HepG2 (cell line): Measurements from ENCODE around the gene MKNK1. TPM values are rescaled to one million over a fixed set of nuclear protein-coding genes. Genes with fewer than 3 reads are reported as not detected.
A peak's percentile ranks its signal among the peaks of the same experiment; 100 is the strongest.

Source experiments
- CBFB ChIP-seq: sonication (generic); formaldehyde crosslinking; IDR thresholded peaks from 2 replicates; pipeline ENCODE4 v1.4.0; 2020; ENCODE audit warnings: missing genetic modification reagents
- DR1 ChIP-seq: sonication (generic); formaldehyde crosslinking; IDR thresholded peaks from 2 replicates; pipeline ENCODE4 v1.8.0; 2021; ENCODE audit warnings: mild to moderate bottlenecking, missing genetic modification reagents, inconsistent platforms
- FOXC1 ChIP-seq: sonication (generic); formaldehyde crosslinking; IDR thresholded peaks from 2 replicates; pipeline ENCODE4 v1.8.0; 2022; ENCODE audit warnings: mild to moderate bottlenecking, missing genetic modification reagents, borderline replicate concordance
- KLF11 ChIP-seq: IDR thresholded peaks from 2 replicates; pipeline ENCODE4 v1.6.1; 2016; ENCODE audit warnings: missing compliant biosample characterization
- KMT2B ChIP-seq: IDR thresholded peaks from 2 replicates; pipeline ENCODE4 v1.6.1; 2016; ENCODE audit warnings: missing genetic modification reagents, missing compliant biosample characterization
- MAF1 ChIP-seq: sonication (generic); formaldehyde crosslinking; IDR thresholded peaks from 2 replicates; pipeline ENCODE4 v1.5.0; 2020; ENCODE audit warnings: missing genetic modification reagents, borderline replicate concordance
- NFKB2 ChIP-seq: sonication (generic); formaldehyde crosslinking; IDR thresholded peaks from 2 replicates; pipeline ENCODE4 v1.4.0; 2020; ENCODE audit warnings: missing genetic modification reagents, borderline replicate concordance
- PHF8 ChIP-seq: sonication (generic); formaldehyde crosslinking; IDR thresholded peaks from 2 replicates; pipeline ENCODE4 v1.5.0; 2020; ENCODE audit warnings: missing genetic modification reagents
- RFXAP ChIP-seq: sonication (generic); formaldehyde crosslinking; IDR thresholded peaks from 2 replicates; pipeline ENCODE4 v1.4.0; 2020; ENCODE audit warnings: missing genetic modification reagents, borderline replicate concordance
- YEATS2 ChIP-seq: sonication (generic); formaldehyde crosslinking; IDR thresholded peaks from 2 replicates; pipeline ENCODE4 v1.4.0; 2020; ENCODE audit warnings: missing genetic modification reagents, borderline replicate concordance
- ZEB1 ChIP-seq: IDR thresholded peaks from 2 replicates; pipeline ENCODE4 v1.6.1; 2012; ENCODE audit warnings: mild to moderate bottlenecking, low read depth, inconsistent platforms; ENCODE audit not compliant: insufficient replicate concordance
- ZNF121 ChIP-seq: sonication (generic); formaldehyde crosslinking; IDR thresholded peaks from 2 replicates; pipeline ENCODE4 v1.5.0; 2020; ENCODE audit warnings: mild to moderate bottlenecking, missing genetic modification reagents
- ZNF441 ChIP-seq: sonication (generic); formaldehyde crosslinking; IDR thresholded peaks from 2 replicates; pipeline ENCODE4 v1.7.0; 2021; ENCODE audit warnings: missing genetic modification reagents, borderline replicate concordance
- polyA plus RNA-seq, 8 experiments: library from polyadenylated mRNA; depleted of rRNA in 3 of 8; stranded (reverse) in 7 of 8; unstranded in 1 of 8; fragments of >200 nt; fragmentation: Illumina TruSeq in 4 of 8; extraction: Trizol in 4 of 8; gene quantifications; 2 replicates each; pipeline versions ENCODE4 v1.2.1 to v1.2.3, GENCODE V29; 2011 to 2016; ENCODE audit warnings: low read depth in 4 of 8, missing spikeins in 1 of 8, mixed read lengths in 1 of 8; ENCODE audit not compliant: insufficient read depth in 1 of 8
- total RNA-seq, 5 experiments: library from RNA; depleted of rRNA; stranded (reverse); fragments of >200 nt; fragmentation: Illumina TruSeq; extraction: Trizol; gene quantifications; 2 replicates each; pipeline ENCODE4 v1.2.3, GENCODE V29; 2016; ENCODE audit warnings: low read depth in 1 of 5
- TF ChIP-seq, protein P1 (sequence below): sonication (generic); formaldehyde crosslinking; IDR thresholded peaks from 2 replicates; pipeline ENCODE4 v1.9.0; 2021; ENCODE audit warnings: missing genetic modification reagents, mild to moderate bottlenecking, borderline replicate concordance
- TF ChIP-seq, protein P2 (sequence below): sonication (generic); formaldehyde crosslinking; IDR thresholded peaks from 2 replicates; pipeline ENCODE4 v1.4.0; 2020; ENCODE audit warnings: low read depth, mild to moderate bottlenecking, missing genetic modification reagents
- TF ChIP-seq, protein P3 (sequence below): sonication (generic); formaldehyde crosslinking; IDR thresholded peaks from 2 replicates; pipeline ENCODE4 v1.5.0; 2020; ENCODE audit warnings: mild to moderate bottlenecking, missing genetic modification reagents, borderline replicate concordance
- TF ChIP-seq, protein P4 (sequence below): sonication (generic); formaldehyde crosslinking; IDR thresholded peaks from 2 replicates; pipeline ENCODE4 v1.5.0; 2020; ENCODE audit warnings: missing genetic modification reagents, mild to moderate bottlenecking, borderline replicate concordance
- TF ChIP-seq, protein P5 (sequence below): sonication (generic); formaldehyde crosslinking; IDR thresholded peaks from 2 replicates; pipeline ENCODE4 v1.8.1; 2022; ENCODE audit warnings: mild to moderate bottlenecking, missing genetic modification reagents

MKNK1 gene
- total and polyA plus RNA-seq, 2 of the 13 experiments (the other 11 are each of a cell fraction or from before 2014, with no cell fraction given): 18.5 to 24.1 TPM

DNA sequence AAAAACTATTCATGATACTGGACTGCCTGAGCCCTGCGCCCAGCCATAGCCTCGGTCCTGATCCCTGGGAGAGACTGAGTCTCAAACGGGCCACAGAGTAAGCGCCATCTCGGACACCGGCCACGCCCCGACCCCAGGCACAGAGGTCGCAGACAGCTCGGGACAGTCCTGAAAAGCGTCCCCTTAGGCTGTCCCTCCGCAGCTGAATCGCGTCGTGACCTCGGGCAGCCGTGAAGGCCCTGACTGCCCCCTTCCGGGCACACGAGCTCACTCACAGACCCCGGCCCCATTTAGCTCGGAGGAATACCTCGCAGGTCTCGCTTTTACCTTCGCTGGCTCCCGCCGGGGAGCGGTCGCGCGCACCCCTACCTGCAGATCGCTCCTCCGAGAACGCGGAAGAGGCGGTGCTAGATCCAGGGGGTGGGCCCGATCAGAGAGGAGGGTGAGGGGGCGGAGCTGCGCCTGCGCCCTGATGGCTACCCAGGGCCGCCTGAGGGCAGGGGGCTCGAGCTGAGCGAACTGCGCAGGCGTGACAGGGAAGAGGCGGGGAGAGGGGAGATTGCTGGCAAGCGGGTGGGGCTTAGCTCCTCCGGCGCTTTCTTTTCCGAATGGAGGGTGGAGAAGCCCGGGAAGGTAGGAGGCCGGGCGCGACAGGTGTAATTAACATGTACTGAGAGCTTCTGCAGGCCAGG lies at the start of gene MKNK1 (continued):
- TF ChIP-seq CBFB (CRISPR knock-in tag) (peak; percentile 31; the same call in 1 of the 2 replicates), RFXAP (CRISPR knock-in tag) (peak; percentile 73; the same call in 1 of the 2 replicates), FOXC1 (CRISPR knock-in tag) (peak; percentile 76; the same call in 1 of the 2 replicates), NFKB2 (CRISPR knock-in tag) (peak; percentile 65; the same call in 1 of the 2 replicates), YEATS2 (CRISPR knock-in tag) (peak; percentile 74; the same call in 1 of the 2 replicates), PHF8 (peak; percentile 95), KLF11 (CRISPR knock-in tag) (peak; percentile 73; the same call in 1 of the 2 replicates), ZNF441 (no peak), MAF1 (CRISPR knock-in tag) (peak; percentile 74; the same call in 1 of the 2 replicates), KMT2B (CRISPR knock-in tag) (peak; percentile 83), ZEB1 (peak; percentile 94), DR1 (peak; percentile 67), ZNF121 (CRISPR knock-in tag) (peak; percentile 86)
- TF ChIP-seq, protein P1, sequence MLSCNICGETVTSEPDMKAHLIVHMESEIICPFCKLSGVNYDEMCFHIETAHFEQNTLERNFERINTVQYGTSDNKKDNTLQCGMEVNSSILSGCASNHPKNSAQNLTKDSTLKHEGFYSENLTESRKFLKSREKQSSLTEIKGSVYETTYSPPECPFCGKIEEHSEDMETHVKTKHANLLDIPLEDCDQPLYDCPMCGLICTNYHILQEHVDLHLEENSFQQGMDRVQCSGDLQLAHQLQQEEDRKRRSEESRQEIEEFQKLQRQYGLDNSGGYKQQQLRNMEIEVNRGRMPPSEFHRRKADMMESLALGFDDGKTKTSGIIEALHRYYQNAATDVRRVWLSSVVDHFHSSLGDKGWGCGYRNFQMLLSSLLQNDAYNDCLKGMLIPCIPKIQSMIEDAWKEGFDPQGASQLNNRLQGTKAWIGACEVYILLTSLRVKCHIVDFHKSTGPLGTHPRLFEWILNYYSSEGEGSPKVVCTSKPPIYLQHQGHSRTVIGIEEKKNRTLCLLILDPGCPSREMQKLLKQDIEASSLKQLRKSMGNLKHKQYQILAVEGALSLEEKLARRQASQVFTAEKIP: no peak
- TF ChIP-seq, protein P2, sequence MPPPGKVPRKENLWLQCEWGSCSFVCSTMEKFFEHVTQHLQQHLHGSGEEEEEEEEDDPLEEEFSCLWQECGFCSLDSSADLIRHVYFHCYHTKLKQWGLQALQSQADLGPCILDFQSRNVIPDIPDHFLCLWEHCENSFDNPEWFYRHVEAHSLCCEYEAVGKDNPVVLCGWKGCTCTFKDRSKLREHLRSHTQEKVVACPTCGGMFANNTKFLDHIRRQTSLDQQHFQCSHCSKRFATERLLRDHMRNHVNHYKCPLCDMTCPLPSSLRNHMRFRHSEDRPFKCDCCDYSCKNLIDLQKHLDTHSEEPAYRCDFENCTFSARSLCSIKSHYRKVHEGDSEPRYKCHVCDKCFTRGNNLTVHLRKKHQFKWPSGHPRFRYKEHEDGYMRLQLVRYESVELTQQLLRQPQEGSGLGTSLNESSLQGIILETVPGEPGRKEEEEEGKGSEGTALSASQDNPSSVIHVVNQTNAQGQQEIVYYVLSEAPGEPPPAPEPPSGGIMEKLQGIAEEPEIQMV: 0 out of 2 replicates have a peak, but pooled peaks have one; percentile 52
- TF ChIP-seq, protein P3, sequence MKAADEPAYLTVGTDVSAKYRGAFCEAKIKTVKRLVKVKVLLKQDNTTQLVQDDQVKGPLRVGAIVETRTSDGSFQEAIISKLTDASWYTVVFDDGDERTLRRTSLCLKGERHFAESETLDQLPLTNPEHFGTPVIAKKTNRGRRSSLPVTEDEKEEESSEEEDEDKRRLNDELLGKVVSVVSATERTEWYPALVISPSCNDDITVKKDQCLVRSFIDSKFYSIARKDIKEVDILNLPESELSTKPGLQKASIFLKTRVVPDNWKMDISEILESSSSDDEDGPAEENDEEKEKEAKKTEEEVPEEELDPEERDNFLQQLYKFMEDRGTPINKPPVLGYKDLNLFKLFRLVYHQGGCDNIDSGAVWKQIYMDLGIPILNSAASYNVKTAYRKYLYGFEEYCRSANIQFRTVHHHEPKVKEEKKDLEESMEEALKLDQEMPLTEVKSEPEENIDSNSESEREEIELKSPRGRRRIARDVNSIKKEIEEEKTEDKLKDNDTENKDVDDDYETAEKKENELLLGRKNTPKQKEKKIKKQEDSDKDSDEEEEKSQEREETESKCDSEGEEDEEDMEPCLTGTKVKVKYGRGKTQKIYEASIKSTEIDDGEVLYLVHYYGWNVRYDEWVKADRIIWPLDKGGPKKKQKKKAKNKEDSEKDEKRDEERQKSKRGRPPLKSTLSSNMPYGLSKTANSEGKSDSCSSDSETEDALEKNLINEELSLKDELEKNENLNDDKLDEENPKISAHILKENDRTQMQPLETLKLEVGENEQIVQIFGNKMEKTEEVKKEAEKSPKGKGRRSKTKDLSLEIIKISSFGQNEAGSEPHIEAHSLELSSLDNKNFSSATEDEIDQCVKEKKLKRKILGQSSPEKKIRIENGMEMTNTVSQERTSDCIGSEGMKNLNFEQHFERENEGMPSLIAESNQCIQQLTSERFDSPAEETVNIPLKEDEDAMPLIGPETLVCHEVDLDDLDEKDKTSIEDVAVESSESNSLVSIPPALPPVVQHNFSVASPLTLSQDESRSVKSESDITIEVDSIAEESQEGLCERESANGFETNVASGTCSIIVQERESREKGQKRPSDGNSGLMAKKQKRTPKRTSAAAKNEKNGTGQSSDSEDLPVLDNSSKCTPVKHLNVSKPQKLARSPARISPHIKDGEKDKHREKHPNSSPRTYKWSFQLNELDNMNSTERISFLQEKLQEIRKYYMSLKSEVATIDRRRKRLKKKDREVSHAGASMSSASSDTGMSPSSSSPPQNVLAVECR (CRISPR knock-in tag): peak; percentile 91
- TF ChIP-seq, protein P4, sequence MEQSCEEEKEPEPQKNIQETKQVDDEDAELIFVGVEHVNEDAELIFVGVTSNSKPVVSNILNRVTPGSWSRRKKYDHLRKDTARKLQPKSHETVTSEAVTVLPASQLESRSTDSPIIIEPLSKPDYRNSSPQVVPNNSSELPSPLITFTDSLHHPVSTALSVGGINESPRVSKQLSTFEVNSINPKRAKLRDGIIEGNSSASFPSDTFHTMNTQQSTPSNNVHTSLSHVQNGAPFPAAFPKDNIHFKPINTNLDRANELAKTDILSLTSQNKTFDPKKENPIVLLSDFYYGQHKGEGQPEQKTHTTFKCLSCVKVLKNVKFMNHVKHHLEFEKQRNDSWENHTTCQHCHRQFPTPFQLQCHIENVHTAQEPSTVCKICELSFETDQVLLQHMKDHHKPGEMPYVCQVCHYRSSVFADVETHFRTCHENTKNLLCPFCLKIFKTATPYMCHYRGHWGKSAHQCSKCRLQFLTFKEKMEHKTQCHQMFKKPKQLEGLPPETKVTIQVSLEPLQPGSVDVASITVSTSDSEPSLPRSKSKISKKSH (CRISPR knock-in tag): 0 out of 2 replicates have a peak, but pooled peaks have one; percentile 65
- TF ChIP-seq, protein P5, sequence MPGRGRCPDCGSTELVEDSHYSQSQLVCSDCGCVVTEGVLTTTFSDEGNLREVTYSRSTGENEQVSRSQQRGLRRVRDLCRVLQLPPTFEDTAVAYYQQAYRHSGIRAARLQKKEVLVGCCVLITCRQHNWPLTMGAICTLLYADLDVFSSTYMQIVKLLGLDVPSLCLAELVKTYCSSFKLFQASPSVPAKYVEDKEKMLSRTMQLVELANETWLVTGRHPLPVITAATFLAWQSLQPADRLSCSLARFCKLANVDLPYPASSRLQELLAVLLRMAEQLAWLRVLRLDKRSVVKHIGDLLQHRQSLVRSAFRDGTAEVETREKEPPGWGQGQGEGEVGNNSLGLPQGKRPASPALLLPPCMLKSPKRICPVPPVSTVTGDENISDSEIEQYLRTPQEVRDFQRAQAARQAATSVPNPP (CRISPR knock-in tag): no peak
